ENCODE measurements around the gene ADAMTS14.

DNA sequence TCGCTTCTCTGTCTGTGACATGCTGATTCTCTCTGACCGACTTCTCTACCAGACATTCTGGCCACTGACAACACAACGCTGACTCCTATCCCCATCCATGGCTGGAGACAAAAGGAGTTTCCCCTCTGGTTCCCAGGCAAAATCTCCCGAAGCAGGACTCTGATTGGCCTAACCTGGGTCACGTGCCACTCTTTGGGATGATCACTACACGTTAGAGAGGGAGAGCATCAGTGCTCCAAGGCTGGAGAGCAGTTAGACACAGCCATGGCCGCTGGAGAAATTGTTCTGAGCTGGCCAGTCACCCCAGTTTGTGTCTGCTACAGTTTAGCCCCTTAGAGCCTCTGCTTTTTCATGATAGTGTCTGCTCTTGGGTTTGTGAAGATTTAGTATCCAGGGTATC, 38.9 kb downstream of the ADAMTS14 start:
- TF ChIP-seq EZH2 (IDR thresholded peaks at IDR 0.05) (no peak), POLR2AphosphoS5 (IDR thresholded peaks at IDR 0.05; ENCODE audit: borderline replicate concordance, low read depth, low read length) (no peak)
